ENCODE results near the gene SLC2A9.

- TF ChIP-seq CTCF (IDR thresholded peaks at IDR 0.05; ENCODE audit: low read depth, low read length) (no peak), EZH2phosphoT487 (IDR thresholded peaks at IDR 0.05; ENCODE audit: low read depth) (no peak)
Measured at GRCh38 chr4:10020106-10020505, 1.2 kb downstream of the SLC2A9 start.

All from OCI-LY3 (cell line).